Endothelial cell of umbilical vein (primary cell): ENCODE measurements around the gene C11orf24. TPM values are rescaled to one million over a fixed set of nuclear protein-coding genes. Genes with fewer than 3 reads are reported as not detected.

Source experiments
- BruUV-seq: library from RNA; stranded (reverse); fragments of 400-500 nt; replicated peaks from 2 replicates; lab custom pipeline; 2021; lab: Mats Ljungman, UMichigan
- CTCF ChIA-PET: fragments of 300-600, 350-600 bp; sonication (Branson Sonifier 250); formaldehyde crosslinking; loops from one replicate; lab custom pipeline; 2021; ENCODE audit warnings: antibody characterized with exemption, inconsistent platforms; lab: Charles Lee
- POLR2A ChIA-PET: fragments of 300-600, 350-600 bp; sonication (Branson Sonifier 250); formaldehyde crosslinking; loops from one replicate; lab custom pipeline; 2021; ENCODE audit warnings: antibody characterized with exemption, inconsistent platforms; lab: Charles Lee
- DNase-seq: peaks from one replicate; pipeline ENCODE4 v3.0.0-alpha.2; 2011; ENCODE audit warnings: low read depth, low spot score
- FAIRE-seq: peaks from 2 replicates; lab custom pipeline; 2011; peaks lifted over from hg19 to GRCh38; lab: Jason Lieb, UNC
- H2AFZ ChIP-seq: 2 replicates; pipeline ENCODE4 v1.6.0; 2012; ENCODE audit warnings: low read depth, low read length, control low read depth, inconsistent platforms
- H3K27ac ChIP-seq: 2 replicates; pipeline ENCODE4 v1.5.1; 2011; ENCODE audit warnings: low read depth, mild to moderate bottlenecking, control low read depth, low read length, moderate library complexity; ENCODE audit not compliant: insufficient read depth
- H3K27me3 ChIP-seq, 2 experiments: 2 replicates each; pipeline versions ENCODE4 v1.6.0 to v1.6.1; 2011; ENCODE audit warnings: low read length in 2 of 2, mixed read lengths in 1 of 2; ENCODE audit not compliant: control insufficient read depth in 2 of 2, insufficient read depth in 2 of 2
- H3K36me3 ChIP-seq, 2 experiments: 2 replicates in 1 of 2; 3 replicates in 1 of 2; pipeline ENCODE4 v1.5.1; 2011; ENCODE audit warnings: low read length in 2 of 2, mild to moderate bottlenecking in 1 of 2, moderate library complexity in 1 of 2; ENCODE audit not compliant: control insufficient read depth in 2 of 2, insufficient read depth in 2 of 2; ENCODE audit errors: extremely low read depth in 1 of 2
- H3K4me1 ChIP-seq: 3 replicates; pipeline ENCODE4 v1.5.1; 2011; ENCODE audit warnings: mild to moderate bottlenecking, low read length; ENCODE audit not compliant: control insufficient read depth, insufficient read depth; ENCODE audit errors: extremely low read depth
- H3K4me2 ChIP-seq: 2 replicates; pipeline ENCODE4 v1.6.1; 2011; ENCODE audit warnings: low read length, control low read depth, mixed read lengths; ENCODE audit not compliant: insufficient read depth
- H3K4me3 ChIP-seq, 3 experiments: fragments of 200-600 bp in 1 of 3; sonication (generic), shearing (Covaris generic) in 1 of 3; replicated peaks in 1 of 3; 2 replicates each; pipeline ENCODE4 v1.5.1; 2011 to 2016; ENCODE audit warnings: control low read depth in 3 of 3, low read length in 3 of 3, mild to moderate bottlenecking in 2 of 3, inconsistent platforms in 1 of 3, low read depth in 1 of 3, moderate library complexity in 1 of 3; ENCODE audit not compliant: insufficient read depth in 1 of 3
- H3K79me2 ChIP-seq: 2 replicates; pipeline ENCODE4 v1.6.0; 2012; ENCODE audit warnings: low read length, inconsistent platforms; ENCODE audit not compliant: control insufficient read depth, insufficient read depth
- H3K9ac ChIP-seq: replicated peaks from 2 replicates; pipeline ENCODE3; 2011; ENCODE audit warnings: low read length, control low read depth; ENCODE audit not compliant: insufficient read depth; ENCODE audit errors: extremely low read depth
- H3K9me1 ChIP-seq: replicated peaks from 3 replicates; pipeline ENCODE4 v1.6.0; 2011; ENCODE audit warnings: mild to moderate bottlenecking, low read length; ENCODE audit not compliant: control insufficient read depth, insufficient read depth; ENCODE audit errors: extremely low read depth
- H3K9me3 ChIP-seq: replicated peaks from 2 replicates; pipeline ENCODE4 v1.5.1; 2012; ENCODE audit warnings: low read length, inconsistent platforms; ENCODE audit not compliant: control insufficient read depth, insufficient read depth
- H4K20me1 ChIP-seq: replicated peaks from 2 replicates; pipeline ENCODE3; 2011; ENCODE audit warnings: mild to moderate bottlenecking, low read length; ENCODE audit not compliant: control insufficient read depth, insufficient read depth; ENCODE audit errors: extremely low read depth
- FOS ChIP-seq: IDR thresholded peaks from 2 replicates; pipeline ENCODE4 v1.6.1; 2011; ENCODE audit warnings: mild to moderate bottlenecking, low read length, moderate library complexity, borderline replicate concordance; ENCODE audit not compliant: insufficient read depth
- GATA2 ChIP-seq: IDR thresholded peaks from 2 replicates; pipeline ENCODE4 v1.7.0; 2011; ENCODE audit warnings: low read depth, mild to moderate bottlenecking, moderate library complexity, mixed read lengths, low read length; ENCODE audit not compliant: insufficient read length, insufficient read depth
- POLR2AphosphoS5 ChIP-seq: IDR thresholded peaks from 2 replicates; pipeline ENCODE4 v1.6.1; 2012; ENCODE audit warnings: low read depth, mild to moderate bottlenecking, control low read depth, low read length, moderate library complexity; ENCODE audit not compliant: insufficient read depth
- dilution Hi-C: fragments of 300-500 bp; cut with MboI; formaldehyde crosslinking; loops from one replicate; pipeline ENCODE4 v1.15.0; 2019; ENCODE audit warnings: low sequenced_read_pairs; ENCODE audit not compliant: extremely low pct_ligation_motif_present
- intact Hi-C: fragments of 100-400 bp; cut with micrococcal nuclease; formaldehyde crosslinking; loops from one replicate; pipeline ENCODE4 v1.10.0; 2022
- polyA plus RNA-seq, 4 experiments: library from polyadenylated mRNA; depleted of rRNA in 3 of 4; stranded (reverse) in 3 of 4; unstranded in 1 of 4; fragments of >200 nt; gene quantifications; 2 replicates each; pipeline versions ENCODE4 v1.2.1 to v1.2.3, GENCODE V29; 2011 to 2012; ENCODE audit warnings: missing spikeins in 1 of 4
- total RNA-seq: library from RNA; stranded (reverse); gene quantifications from 2 replicates; pipeline ENCODE4 v1.2.3, GENCODE V29; 2021
- TF ChIP-seq, protein P1 (sequence below), 2 donors: IDR thresholded peaks; 1 replicate in 1 of 2; 2 replicates in 1 of 2; pipeline ENCODE4 v1.5.1; 2011; ENCODE audit warnings: low read length in 2 of 2, mild to moderate bottlenecking in 2 of 2, moderate library complexity in 2 of 2, control low read depth in 1 of 2, inconsistent platforms in 1 of 2, low read depth in 1 of 2; ENCODE audit not compliant: insufficient read depth in 1 of 2; ENCODE audit errors: extremely low read depth in 1 of 2

Gene C11orf24
- total and polyA plus RNA-seq, 2 donors (not counting 3 experiments of a cell fraction or from before 2014, with no cell fraction given): 26.4 to 34.1 TPM

- CTCF ChIA-PET: no interaction called here
Measured at GRCh38 chr11:68302256-68302655, 30.5 kb upstream of the C11orf24 start.

More at GRCh38 chr11:68302256-68302655, 30.5 kb upstream of the C11orf24 start:
- Histone ChIP-seq H3K9me1 (no peaks in the 10 kb centered on the region), H3K9ac (no peak overlapping the region), H3K4me2 (no peak overlapping the region), H3K9me3 (no peaks in the 10 kb centered on the region), H2AFZ (no peak overlapping the region), H3K27ac (no peak overlapping the region), H3K4me3 (no peak overlapping the region), H3K79me2 (no peaks in the 10 kb centered on the region), H3K27me3 (no peaks in the 10 kb centered on the region), H3K4me1 (no peaks in the 10 kb centered on the region), H4K20me1 (no peaks in the 10 kb centered on the region), H3K36me3 (no peaks in the 10 kb centered on the region)
- DNase-seq: no peak
- no peak for FAIRE-seq
- POLR2A ChIA-PET: no interaction called here
- dilution Hi-C loops (no loop called here), intact Hi-C loops (no loop called here)
- TF ChIP-seq POLR2AphosphoS5: no peak
- TF ChIP-seq, protein P1, sequence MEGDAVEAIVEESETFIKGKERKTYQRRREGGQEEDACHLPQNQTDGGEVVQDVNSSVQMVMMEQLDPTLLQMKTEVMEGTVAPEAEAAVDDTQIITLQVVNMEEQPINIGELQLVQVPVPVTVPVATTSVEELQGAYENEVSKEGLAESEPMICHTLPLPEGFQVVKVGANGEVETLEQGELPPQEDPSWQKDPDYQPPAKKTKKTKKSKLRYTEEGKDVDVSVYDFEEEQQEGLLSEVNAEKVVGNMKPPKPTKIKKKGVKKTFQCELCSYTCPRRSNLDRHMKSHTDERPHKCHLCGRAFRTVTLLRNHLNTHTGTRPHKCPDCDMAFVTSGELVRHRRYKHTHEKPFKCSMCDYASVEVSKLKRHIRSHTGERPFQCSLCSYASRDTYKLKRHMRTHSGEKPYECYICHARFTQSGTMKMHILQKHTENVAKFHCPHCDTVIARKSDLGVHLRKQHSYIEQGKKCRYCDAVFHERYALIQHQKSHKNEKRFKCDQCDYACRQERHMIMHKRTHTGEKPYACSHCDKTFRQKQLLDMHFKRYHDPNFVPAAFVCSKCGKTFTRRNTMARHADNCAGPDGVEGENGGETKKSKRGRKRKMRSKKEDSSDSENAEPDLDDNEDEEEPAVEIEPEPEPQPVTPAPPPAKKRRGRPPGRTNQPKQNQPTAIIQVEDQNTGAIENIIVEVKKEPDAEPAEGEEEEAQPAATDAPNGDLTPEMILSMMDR (IDR thresholded peaks at IDR 0.05; ENCODE audit: extremely low read depth in 1 of 2, insufficient read depth in 1 of 2, low read depth in 1 of 2, low read length in 2 of 2): no peak
- TF ChIP-seq FOS: no peak
- TF ChIP-seq GATA2: no peak
- no TSS peak for BruUV-seq
